ENCODE measurements around the gene EEF1G. TPM values are rescaled to one million over a fixed set of nuclear protein-coding genes. Genes with fewer than 3 reads are reported as not detected.

Gene EEF1G
- total and polyA plus RNA-seq, 2 of the 13 experiments (the other 11 are each of a cell fraction or from before 2014, with no cell fraction given): 1,787 to 2,144 TPM

GRCh38 chr11:62610814-62611704 lies 37.4 kb upstream of the EEF1G start:
- H3K4me2 ChIP-seq (ENCODE audit: low read depth, low read length): peak overlapping the region; percentile 96
- no peak overlapping the region for H2AFZ ChIP-seq (ENCODE audit: low read length)
- no peaks in the 10 kb centered on the region for H4K20me1 ChIP-seq (ENCODE audit: insufficient read depth, low read length)
- ATAC-seq: no peak
- peak overlapping the region; percentile 64 for H3K27ac ChIP-seq (ENCODE audit: extremely low read length, insufficient read depth, low read length)
- DNase-seq (ENCODE audit: low spot score): no peak
- no peaks in the 10 kb centered on the region; a peak in 1 of 5 replicates for H3K36me3 ChIP-seq (replicated peaks in 1 of 2; ENCODE audit: control insufficient read depth in 1 of 2, insufficient read depth in 2 of 2, low read length in 2 of 2)
- no peak for FAIRE-seq
- CTCF ChIA-PET (ENCODE audit: low intra/inter-chr PET ratio, low total read pairs): interaction anchor here (2.3 kb wide), 1 partner anchor 19 kb away, joined by 14 read pairs; the partner anchor contains the start of gene TUT1
- intact Hi-C loops (cut with micrococcal nuclease; ENCODE audit: unreplicated experiment) (loop anchor here (5.0 kb wide), 1 partner anchor 41 kb away; the partner anchor contains the start of gene INTS5), in situ Hi-C loops (cut with HindIII; ENCODE audit: extremely low pct_ligation_motif_present, low pct_unique_long_range_greater_than_20kb) (no loop called here)
- WGBS (ENCODE audit: low lambda C conversion rate): 58% methylated on average over 11 of the region's 28 CpGs
- BruUV-seq (replicated peaks): no TSS peak
- no peaks in the 10 kb centered on the region; a peak in 1 of 5 replicates for H3K27me3 ChIP-seq (ENCODE audit: control insufficient read depth in 1 of 2, insufficient read depth in 2 of 2, low read length in 2 of 2)
- no peaks in the 10 kb centered on the region for H3K9me3 ChIP-seq (ENCODE audit: low read length)
- peaks cover 64% of the 10 kb centered on the region for H3K4me1 ChIP-seq (ENCODE audit: insufficient read depth, low read length)
- peak overlapping the region; percentile 80 for H3K9ac ChIP-seq (ENCODE audit: insufficient read depth, low read depth, low read length)
- H3K4me3 ChIP-seq (replicated peaks in 1 of 3; ENCODE audit: insufficient read depth in 1 of 3, low read depth in 2 of 3, low read length in 3 of 3): peak overlapping the region; percentile 77 to 93 (median 77)
- POLR2A ChIA-PET: interaction anchor here (0.7 to 4.0 kb wide), 13 partner anchors 10 to 230 kb away, joined by 3 to 39 read pairs (median 6); partner anchors contain the start of genes B3GAT3, C11orf98, CSKMT and EEF1G
- peaks cover 2% of the 10 kb centered on the region for H3K79me2 ChIP-seq (ENCODE audit: insufficient read depth, low read length)
- TF ChIP-seq RFX5 (IDR thresholded peaks at IDR 0.05; ENCODE audit: low read depth, low read length) (no peak), ZBTB42 (CRISPR knock-in tag; IDR thresholded peaks at IDR 0.05) (peak; percentile 6; the same call in 1 of the 2 replicates), TCF12 (IDR thresholded peaks at IDR 0.05) (no peak), TCF12 (CRISPR knock-in tag; IDR thresholded peaks at IDR 0.05) (0 out of 2 replicates have a peak, but pooled peaks have one; percentile 22), CREM (IDR thresholded peaks at IDR 0.05) (no peak), CREM (CRISPR knock-in tag; IDR thresholded peaks at IDR 0.05) (no peak), ARHGAP35 (CRISPR knock-in tag; IDR thresholded peaks at IDR 0.05; ENCODE audit: borderline replicate concordance) (no peak), ZNF546 (CRISPR knock-in tag; conservative IDR thresholded peaks at IDR 0.05) (no peak), TBX3 (IDR thresholded peaks at IDR 0.05; ENCODE audit: borderline replicate concordance) (no peak), IKZF4 (CRISPR knock-in tag; IDR thresholded peaks at IDR 0.05; ENCODE audit: borderline replicate concordance, low read depth, not compliant biosample characterization) (no peak), ZC3H13 (CRISPR knock-in tag; IDR thresholded peaks at IDR 0.05) (no peak), BCL3 (CRISPR knock-in tag; IDR thresholded peaks at IDR 0.05) (no peak), THAP11 (CRISPR knock-in tag; IDR thresholded peaks at IDR 0.05) (no peak), ZNF766 (CRISPR knock-in tag; IDR thresholded peaks at IDR 0.05; ENCODE audit: borderline replicate concordance) (no peak), KLF11 (CRISPR knock-in tag; IDR thresholded peaks at IDR 0.05) (no peak), NR2F1 (CRISPR knock-in tag; IDR thresholded peaks at IDR 0.05) (no peak)
- TF ChIP-seq, protein P1, sequence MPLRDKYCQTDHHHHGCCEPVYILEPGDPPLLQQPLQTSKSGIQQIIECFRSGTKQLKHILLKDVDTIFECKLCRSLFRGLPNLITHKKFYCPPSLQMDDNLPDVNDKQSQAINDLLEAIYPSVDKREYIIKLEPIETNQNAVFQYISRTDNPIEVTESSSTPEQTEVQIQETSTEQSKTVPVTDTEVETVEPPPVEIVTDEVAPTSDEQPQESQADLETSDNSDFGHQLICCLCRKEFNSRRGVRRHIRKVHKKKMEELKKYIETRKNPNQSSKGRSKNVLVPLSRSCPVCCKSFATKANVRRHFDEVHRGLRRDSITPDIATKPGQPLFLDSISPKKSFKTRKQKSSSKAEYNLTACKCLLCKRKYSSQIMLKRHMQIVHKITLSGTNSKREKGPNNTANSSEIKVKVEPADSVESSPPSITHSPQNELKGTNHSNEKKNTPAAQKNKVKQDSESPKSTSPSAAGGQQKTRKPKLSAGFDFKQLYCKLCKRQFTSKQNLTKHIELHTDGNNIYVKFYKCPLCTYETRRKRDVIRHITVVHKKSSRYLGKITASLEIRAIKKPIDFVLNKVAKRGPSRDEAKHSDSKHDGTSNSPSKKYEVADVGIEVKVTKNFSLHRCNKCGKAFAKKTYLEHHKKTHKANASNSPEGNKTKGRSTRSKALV (CRISPR knock-in tag; IDR thresholded peaks at IDR 0.05): no peak
- TF ChIP-seq, protein P2, sequence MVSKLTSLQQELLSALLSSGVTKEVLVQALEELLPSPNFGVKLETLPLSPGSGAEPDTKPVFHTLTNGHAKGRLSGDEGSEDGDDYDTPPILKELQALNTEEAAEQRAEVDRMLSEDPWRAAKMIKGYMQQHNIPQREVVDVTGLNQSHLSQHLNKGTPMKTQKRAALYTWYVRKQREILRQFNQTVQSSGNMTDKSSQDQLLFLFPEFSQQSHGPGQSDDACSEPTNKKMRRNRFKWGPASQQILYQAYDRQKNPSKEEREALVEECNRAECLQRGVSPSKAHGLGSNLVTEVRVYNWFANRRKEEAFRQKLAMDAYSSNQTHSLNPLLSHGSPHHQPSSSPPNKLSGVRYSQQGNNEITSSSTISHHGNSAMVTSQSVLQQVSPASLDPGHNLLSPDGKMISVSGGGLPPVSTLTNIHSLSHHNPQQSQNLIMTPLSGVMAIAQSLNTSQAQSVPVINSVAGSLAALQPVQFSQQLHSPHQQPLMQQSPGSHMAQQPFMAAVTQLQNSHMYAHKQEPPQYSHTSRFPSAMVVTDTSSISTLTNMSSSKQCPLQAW (CRISPR knock-in tag; IDR thresholded peaks at IDR 0.05): peak; percentile 13; the same call in 1 of the 2 replicates
- TF ChIP-seq, protein P3, sequence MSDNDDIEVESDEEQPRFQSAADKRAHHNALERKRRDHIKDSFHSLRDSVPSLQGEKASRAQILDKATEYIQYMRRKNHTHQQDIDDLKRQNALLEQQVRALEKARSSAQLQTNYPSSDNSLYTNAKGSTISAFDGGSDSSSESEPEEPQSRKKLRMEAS (IDR thresholded peaks at IDR 0.05): no peak

Data from HepG2 (cell line).